ENCODE data around the gene SYNE3.

DNA sequence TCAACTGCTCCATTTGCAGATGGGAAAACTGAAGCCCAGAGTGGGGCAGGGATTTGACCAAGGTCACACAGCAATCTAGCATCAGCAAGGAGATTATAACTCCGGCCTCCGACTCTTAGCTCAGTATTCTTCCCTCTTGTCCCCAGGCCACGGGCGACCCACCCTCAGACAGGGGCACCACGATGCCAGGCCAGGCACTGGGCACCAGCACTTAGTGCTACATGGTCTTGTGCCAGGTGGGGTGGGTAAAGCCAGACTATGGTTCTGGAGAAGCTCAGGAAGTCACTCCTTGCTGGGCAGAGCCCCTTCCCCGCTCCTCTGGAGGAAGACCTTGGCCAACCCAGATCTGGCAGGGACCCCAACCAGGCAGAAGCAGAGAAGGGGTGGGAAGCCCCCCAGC is 41.5 kb downstream of the SYNE3 start:
- no peak for TF ChIP-seq EZH2 (IDR thresholded peaks at IDR 0.05; ENCODE audit: low read length)
- no peak for TF ChIP-seq CTCF (optimal IDR thresholded peaks at IDR 0.05 in 1 of 3, IDR thresholded peaks at IDR 0.05 in 1 of 3, conservative IDR thresholded peaks at IDR 0.05 in 1 of 3; ENCODE audit: extremely low read depth in 1 of 3, insufficient read depth in 2 of 3, low read length in 3 of 3)
